NK-92 treated with Interleukin-12 subunit alpha and Interleukin-12 subunit beta, amount 100 ng/mL, for 24 hours (cell line): ENCODE data around the gene REEP6.

Experiments
- DNase-seq: peaks from one replicate; lab custom pipeline; 2025; lab: John Stamatoyannopoulos, UW

The REEP6 gene

GRCh38 chr19:1491114-1491848 is at the start of gene REEP6:
Gene REEP6 (plus strand): TSS chr19:1491181. CDS start chr19:1491270, 89 bp downstream.
- DNase-seq: no peak

GRCh38 chr19:1441677-1442438 is 49.1 kb upstream of the REEP6 start:
- DNase-seq: no peak

- DNase-seq: peak; percentile 57
Observed at GRCh38 chr19:1445185-1445931, 45.6 kb upstream of the REEP6 start.

GRCh38 chr19:1445932-1446712 is 44.9 kb upstream of the REEP6 start:
- DNase-seq: no peak

- no peak for DNase-seq
Observed at GRCh38 chr19:1446713-1447481, 44.1 kb upstream of the REEP6 start.

GRCh38 chr19:1447504-1447903 is 43.5 kb upstream of the REEP6 start:
- no peak for DNase-seq

GRCh38 chr19:1447944-1448343 is 43.0 kb upstream of the REEP6 start:
- no peak for DNase-seq

GRCh38 chr19:1449467-1450442 is 41.2 kb upstream of the REEP6 start, which contains the start of gene APC2:
Gene APC2 (plus strand): TSS chr19:1450121. CDS start chr19:1453002, 2,881 bp downstream.
- no peak for DNase-seq

GRCh38 chr19:1450735-1451731 is 39.9 kb upstream of the REEP6 start:
- DNase-seq: no peak

- DNase-seq: no peak
Observed at GRCh38 chr19:1451916-1452801, 38.8 kb upstream of the REEP6 start.

GRCh38 chr19:1452802-1453524 is 38.0 kb upstream of the REEP6 start:
- DNase-seq: no peak

- no peak for DNase-seq
Observed at GRCh38 chr19:1453525-1454364, 37.2 kb upstream of the REEP6 start.

- no peak for DNase-seq
Observed at GRCh38 chr19:1455002-1455335, 36.0 kb upstream of the REEP6 start.

- no peak for DNase-seq
Observed at GRCh38 chr19:1455336-1456120, 35.5 kb upstream of the REEP6 start.
